AG09319 (cell line): ENCODE measurements around the gene GUCY1B1.

ENCODE experiments used
- DNase-seq: peaks from one replicate; pipeline ENCODE4 v3.0.0-alpha.2; 2010; ENCODE audit warnings: low read depth; ENCODE audit errors: extremely low read depth
- CTCF ChIP-seq: IDR thresholded peaks from 2 replicates; pipeline ENCODE4 v1.5.1; 2011; ENCODE audit warnings: low read depth, mild to moderate bottlenecking, inconsistent platforms, low read length, moderate library complexity

GUCY1B1 gene

GRCh38 chr4:155761916-155762315 lies 3.1 kb downstream of the GUCY1B1 start:
- no peak for DNase-seq
- TF ChIP-seq CTCF = no peak

- DNase-seq = no peak
- TF ChIP-seq CTCF = no peak
Observed at GRCh38 chr4:155762334-155762733, 3.5 kb downstream of the GUCY1B1 start.

GRCh38 chr4:155763551-155763950 lies 4.7 kb downstream of the GUCY1B1 start:
- no peak for DNase-seq
- no peak for TF ChIP-seq CTCF

GRCh38 chr4:155765149-155765548 lies 6.3 kb downstream of the GUCY1B1 start:
- TF ChIP-seq CTCF = no peak
- DNase-seq = no peak

DNA sequence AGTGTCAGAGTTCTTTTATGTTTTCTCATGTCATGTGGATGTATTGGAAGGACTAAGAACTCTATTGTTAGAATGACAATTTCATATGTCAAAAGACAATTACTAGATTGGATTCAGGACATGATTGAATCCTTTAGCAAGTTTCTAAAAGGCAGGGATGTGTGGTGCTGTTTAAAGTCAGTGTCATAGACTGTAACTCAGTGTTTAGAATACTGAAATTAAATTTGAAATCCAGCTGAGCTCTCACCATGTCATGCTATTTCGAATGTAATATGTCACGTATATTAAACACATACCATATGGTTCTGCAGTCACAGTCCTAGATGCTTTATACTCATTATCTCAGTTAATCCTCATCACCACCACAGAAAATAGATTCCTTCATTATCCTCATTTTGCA lies 7.8 kb downstream of the GUCY1B1 start:
- DNase-seq = no peak
- TF ChIP-seq CTCF = no peak

DNA sequence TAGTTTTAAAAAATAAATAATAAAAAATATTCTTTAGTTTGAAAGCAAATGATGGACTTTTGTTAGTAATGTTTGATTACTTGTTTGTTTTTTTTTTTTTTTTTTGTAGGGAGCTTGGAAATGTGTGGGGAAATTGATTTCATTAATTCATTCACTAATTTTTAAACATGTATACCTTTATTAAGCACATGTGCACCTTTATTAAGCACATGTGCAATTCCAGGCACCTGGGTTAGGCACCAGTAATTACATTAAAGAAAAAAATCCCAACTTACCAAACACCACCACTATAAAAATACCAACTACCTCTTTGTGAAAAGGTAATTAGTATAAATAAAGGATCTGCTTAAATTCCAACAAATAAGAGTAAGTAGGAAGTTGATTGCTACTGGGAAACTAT lies 9.5 kb downstream of the GUCY1B1 start:
- no peak for TF ChIP-seq CTCF
- DNase-seq = no peak

GRCh38 chr4:155769090-155769489 lies 10.3 kb downstream of the GUCY1B1 start:
- no peak for DNase-seq

More at GRCh38 chr4:155769090-155769489, 10.3 kb downstream of the GUCY1B1 start:
- no peak for TF ChIP-seq CTCF
